Gastroesophageal sphincter (tissue), 4 donors: ENCODE data around the gene KCTD14. TPM values are rescaled to one million over a fixed set of nuclear protein-coding genes. Genes with fewer than 3 reads are reported as not detected.
A peak's percentile ranks its signal among the peaks of the same experiment; 100 is the strongest.
"Not testable (repeated sequence)": the region's sequence is repeated elsewhere in the genome, so short reads cannot be mapped to it uniquely, and the experiment has no call there.

Experiments
- ATAC-seq: fragments of 150-250 bp; one replicate; pipeline ENCODE4 v1.9.1; 2016; ENCODE audit warnings: mild to moderate bottlenecking, moderate library complexity
- H3K27ac ChIP-seq, 4 donors: fragments of 200-600 bp; sonication (generic) in 3 of 4; 1 replicate in 3 of 4; 2 replicates in 1 of 4; pipeline ENCODE4 v1.5.1; 2016 to 2019
- H3K27me3 ChIP-seq: fragments of 200-600 bp; sonication (generic); one replicate; pipeline ENCODE4 v1.5.1; 2019
- H3K36me3 ChIP-seq, 2 donors: fragments of 200-600 bp; sonication (generic); one replicate each; pipeline ENCODE4 v1.5.1; 2019; ENCODE audit warnings: control low read depth in 1 of 2
- H3K4me1 ChIP-seq, 3 donors: fragments of 200-600 bp; sonication (generic); 1 replicate in 2 of 3; 2 replicates in 1 of 3; pipeline ENCODE4 v1.5.1; 2016 to 2019; ENCODE audit warnings: control low read depth in 2 of 3
- H3K4me3 ChIP-seq, 2 donors: fragments of 200-600 bp; sonication (generic); one replicate each; pipeline ENCODE4 v1.5.1; 2019; ENCODE audit warnings: mild to moderate bottlenecking in 1 of 2, moderate library complexity in 1 of 2
- H3K9me3 ChIP-seq, 3 donors: fragments of 200-600 bp; sonication (generic); one replicate each; pipeline ENCODE4 v1.5.1; 2017 to 2019; ENCODE audit warnings: control low read depth in 2 of 3
- EP300 ChIP-seq: sonication (generic); formaldehyde crosslinking; IDR thresholded peaks from one replicate; pipeline ENCODE4 v1.6.1; 2017; ENCODE audit warnings: antibody characterized with exemption, mild to moderate bottlenecking
- POLR2A ChIP-seq, 2 donors: fragments of 450-650 bp; IDR thresholded peaks; one replicate each; pipeline ENCODE4 v1.6.1; 2017; ENCODE audit warnings: antibody characterized with exemption in 2 of 2, mild to moderate bottlenecking in 2 of 2, moderate library complexity in 1 of 2
- POLR2AphosphoS5 ChIP-seq: sonication (generic); formaldehyde crosslinking; IDR thresholded peaks from one replicate; pipeline ENCODE4 v1.6.1; 2017; ENCODE audit warnings: antibody characterized with exemption
- WGBS, 2 donors: methylation state at CpG; one replicate each; pipeline ENCODE4 v1.1.5; 2018; ENCODE audit warnings: low coverage in 1 of 2; 5-methylcytosine and 5-hydroxymethylcytosine counted together
- total RNA-seq, 4 donors: library from RNA; depleted of rRNA; stranded (reverse); fragments of >200 nt; gene quantifications; one replicate each; pipeline ENCODE4 v1.1.0, GENCODE V29; 2016
- TF ChIP-seq, protein P1 (sequence below), 4 experiments: fragments of 200-600 bp in 2 of 4; fragments of 450-650 bp in 2 of 4; sonication (generic) in 1 of 4; IDR thresholded peaks; one replicate each; pipeline ENCODE4 v1.5.1; 2017 to 2019; ENCODE audit warnings: antibody characterized with exemption in 4 of 4, mild to moderate bottlenecking in 2 of 4, moderate library complexity in 2 of 4

Gene KCTD14
- total RNA-seq, 4 donors from 2014 or later: 0.58 to 2.3 (median 1.4) TPM

DNA sequence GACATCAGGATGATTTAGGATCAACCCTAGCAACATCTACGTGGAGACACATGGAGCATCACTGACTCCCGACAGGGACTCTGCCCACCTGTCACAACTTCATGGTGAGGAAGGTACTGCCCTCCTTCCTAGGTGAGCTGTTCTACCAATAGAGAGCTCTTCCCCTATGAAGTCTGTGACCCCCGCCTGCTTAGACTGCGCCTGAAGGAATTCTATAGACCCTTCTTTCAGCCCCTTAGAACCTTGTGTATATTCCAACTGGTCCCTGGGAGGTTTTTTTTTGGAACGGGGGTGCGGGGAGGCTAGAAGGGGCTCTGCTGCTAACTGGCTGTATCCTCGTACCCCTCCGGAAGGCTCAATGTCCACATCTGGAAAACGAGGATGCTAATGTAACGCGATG is 29.2 kb downstream of the KCTD14 start:
- TF ChIP-seq EP300: no peak
- TF ChIP-seq, protein P1, sequence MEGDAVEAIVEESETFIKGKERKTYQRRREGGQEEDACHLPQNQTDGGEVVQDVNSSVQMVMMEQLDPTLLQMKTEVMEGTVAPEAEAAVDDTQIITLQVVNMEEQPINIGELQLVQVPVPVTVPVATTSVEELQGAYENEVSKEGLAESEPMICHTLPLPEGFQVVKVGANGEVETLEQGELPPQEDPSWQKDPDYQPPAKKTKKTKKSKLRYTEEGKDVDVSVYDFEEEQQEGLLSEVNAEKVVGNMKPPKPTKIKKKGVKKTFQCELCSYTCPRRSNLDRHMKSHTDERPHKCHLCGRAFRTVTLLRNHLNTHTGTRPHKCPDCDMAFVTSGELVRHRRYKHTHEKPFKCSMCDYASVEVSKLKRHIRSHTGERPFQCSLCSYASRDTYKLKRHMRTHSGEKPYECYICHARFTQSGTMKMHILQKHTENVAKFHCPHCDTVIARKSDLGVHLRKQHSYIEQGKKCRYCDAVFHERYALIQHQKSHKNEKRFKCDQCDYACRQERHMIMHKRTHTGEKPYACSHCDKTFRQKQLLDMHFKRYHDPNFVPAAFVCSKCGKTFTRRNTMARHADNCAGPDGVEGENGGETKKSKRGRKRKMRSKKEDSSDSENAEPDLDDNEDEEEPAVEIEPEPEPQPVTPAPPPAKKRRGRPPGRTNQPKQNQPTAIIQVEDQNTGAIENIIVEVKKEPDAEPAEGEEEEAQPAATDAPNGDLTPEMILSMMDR (IDR thresholded peaks at IDR 0.05): no peak
- TF ChIP-seq POLR2A (IDR thresholded peaks at IDR 0.05): no peak
- peaks cover 0 to 28% (median 5%) of the 10 kb centered on the region in 3 donors for H3K4me1 ChIP-seq
- 0 to 10% methylated on average over 8 to 9 of the region's 11 CpGs for WGBS, 2 donors
- H3K36me3 ChIP-seq: peaks cover 0 to 24% of the 10 kb centered on the region in 2 donors
- peak overlapping the region; percentile 55 to 70 for H3K4me3 ChIP-seq
- peak overlapping the region in 3 of 4 donors; percentile 83 to 90 (median 86) for H3K27ac ChIP-seq
- H3K9me3 ChIP-seq: no peaks in the 10 kb centered on the region
- no peak for ATAC-seq
- no peaks in the 10 kb centered on the region for H3K27me3 ChIP-seq

DNA sequence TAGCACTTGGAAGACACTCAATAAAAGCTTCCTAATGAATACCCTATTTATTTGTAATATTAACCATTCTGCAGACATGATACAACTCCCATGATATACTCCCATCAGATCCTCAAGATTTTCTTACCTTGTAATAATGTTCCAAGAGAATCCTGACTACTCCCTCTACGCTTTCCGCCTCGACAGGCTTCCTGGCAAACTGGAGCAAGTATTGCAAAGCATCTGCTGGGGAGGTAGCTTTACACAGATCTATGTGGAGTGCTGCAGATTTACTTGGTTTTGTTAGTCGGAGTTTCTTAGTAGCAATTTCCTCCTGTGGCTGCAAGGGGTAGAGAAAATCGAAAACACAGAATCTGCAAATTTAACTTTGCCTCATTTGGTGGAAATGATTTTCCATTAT is 32.1 kb downstream of the KCTD14 start:
- TF ChIP-seq, protein P1 (IDR thresholded peaks at IDR 0.05): no peak
- TF ChIP-seq POLR2A (IDR thresholded peaks at IDR 0.05): no peak
- H3K27ac ChIP-seq: no peak overlapping the region
- 87 to 90% methylated on average over 3 to 4 of the region's 5 CpGs for WGBS, 2 donors
- no peaks in the 10 kb centered on the region for H3K9me3 ChIP-seq
- peaks cover 0 to 53% of the 10 kb centered on the region in 2 donors for H3K36me3 ChIP-seq
- H3K27me3 ChIP-seq: no peaks in the 10 kb centered on the region
- H3K4me1 ChIP-seq: peaks cover 0 to 28% (median 5%) of the 10 kb centered on the region in 3 donors
- ATAC-seq: no peak
- H3K4me3 ChIP-seq: no peak overlapping the region

DNA sequence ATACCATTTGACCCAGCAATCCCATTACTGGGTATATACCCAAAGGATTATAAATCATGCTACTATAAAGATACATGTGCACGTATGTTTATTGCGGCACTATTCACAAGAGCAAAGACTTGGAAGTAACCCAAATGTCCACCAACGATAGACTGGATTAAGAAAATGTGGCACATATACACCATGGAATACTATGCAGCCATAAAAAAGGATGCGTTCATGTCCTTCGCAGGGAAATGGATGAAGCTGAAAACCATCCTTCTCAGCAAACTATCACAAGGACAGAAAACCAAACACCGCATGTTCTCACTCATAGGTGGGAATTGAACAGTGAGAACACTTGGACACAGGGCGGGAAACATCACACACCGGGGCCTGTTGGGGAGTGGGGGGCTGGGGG is 36.6 kb downstream of the KCTD14 start:
- 95 to 97% methylated on average over 3 to 8 of the region's 8 CpGs for WGBS, 2 donors
- H3K4me3 ChIP-seq, H3K4me1 ChIP-seq, H3K27ac ChIP-seq, H3K9me3 ChIP-seq, ATAC-seq, H3K27me3 ChIP-seq: not testable (repeated sequence)
- peaks cover 0 to 69% of the 10 kb centered on the region in 2 donors for H3K36me3 ChIP-seq

DNA sequence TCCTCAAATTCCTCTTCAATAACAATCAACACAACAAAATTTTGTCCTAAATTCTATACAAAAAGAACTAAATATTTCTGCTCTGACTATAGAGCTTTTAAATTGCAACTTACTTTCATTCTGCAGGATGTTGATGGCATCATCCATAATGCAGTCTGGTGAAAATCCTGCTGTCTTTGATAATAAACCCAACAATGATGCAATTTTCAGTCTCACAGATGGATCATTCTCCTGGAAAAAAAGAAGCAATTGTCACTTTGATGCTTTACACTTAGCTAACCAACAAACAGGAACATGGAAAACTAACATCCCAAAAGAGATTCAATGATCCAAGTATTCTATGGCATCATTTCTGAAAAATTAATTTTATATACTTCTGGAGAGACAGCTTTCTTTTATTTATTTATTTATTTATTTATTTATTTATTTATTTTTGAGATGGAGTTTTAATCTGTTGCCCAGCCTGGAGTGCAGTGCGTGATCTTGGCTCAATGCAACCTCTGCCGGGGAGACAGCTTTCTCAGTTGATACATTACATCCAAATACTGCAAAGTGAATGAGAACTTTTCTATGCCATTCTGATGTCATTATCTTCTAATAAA is 41.6 kb downstream of the KCTD14 start:
- no peak overlapping the region for H3K4me3 ChIP-seq
- no peak for ATAC-seq
- H3K27me3 ChIP-seq: no peaks in the 10 kb centered on the region
- H3K36me3 ChIP-seq: peaks cover 0 to 60% of the 10 kb centered on the region in 2 donors
- 84 to 93% methylated on average over 2 of the region's 2 CpGs for WGBS, 2 donors
- no peaks in the 10 kb centered on the region for H3K4me1 ChIP-seq
- H3K9me3 ChIP-seq: no peaks in the 10 kb centered on the region
- no peak overlapping the region for H3K27ac ChIP-seq
- TF ChIP-seq POLR2A (IDR thresholded peaks at IDR 0.05): no peak
- no peak for TF ChIP-seq POLR2AphosphoS5
- TF ChIP-seq EP300: no peak

DNA sequence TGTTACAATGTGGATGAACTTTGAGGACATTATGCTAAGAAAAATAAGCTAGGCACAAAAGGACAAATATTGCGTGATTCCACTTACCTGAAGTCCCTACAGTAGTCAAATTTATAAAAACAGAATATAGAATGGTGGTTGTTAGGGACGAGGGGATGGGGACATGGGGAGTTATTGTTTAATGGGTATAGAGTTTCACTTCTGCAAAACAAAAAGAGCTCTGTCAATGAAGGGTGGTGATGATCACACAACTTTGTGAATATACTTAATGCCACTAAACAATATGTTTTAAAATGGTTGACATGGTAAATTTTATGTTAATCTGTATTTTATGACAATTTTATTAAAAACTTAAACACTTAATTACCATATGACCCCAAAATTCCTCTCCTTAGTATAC is 54.7 kb downstream of the KCTD14 start:
- no peak overlapping the region for H3K27ac ChIP-seq
- no peaks in the 10 kb centered on the region for H3K4me1 ChIP-seq
- no peak for ATAC-seq
- no peak for TF ChIP-seq POLR2A (IDR thresholded peaks at IDR 0.05)
- TF ChIP-seq, protein P1 (IDR thresholded peaks at IDR 0.05): no peak
- TF ChIP-seq POLR2AphosphoS5: no peak
- TF ChIP-seq EP300: no peak
- no peaks in the 10 kb centered on the region for H3K9me3 ChIP-seq
- H3K36me3 ChIP-seq: peaks cover 0 to 18% of the 10 kb centered on the region in 2 donors
- no peak overlapping the region for H3K4me3 ChIP-seq
- WGBS, 2 donors: 88 to 93% methylated on average over 2 of the region's 2 CpGs
- H3K27me3 ChIP-seq: no peaks in the 10 kb centered on the region

DNA sequence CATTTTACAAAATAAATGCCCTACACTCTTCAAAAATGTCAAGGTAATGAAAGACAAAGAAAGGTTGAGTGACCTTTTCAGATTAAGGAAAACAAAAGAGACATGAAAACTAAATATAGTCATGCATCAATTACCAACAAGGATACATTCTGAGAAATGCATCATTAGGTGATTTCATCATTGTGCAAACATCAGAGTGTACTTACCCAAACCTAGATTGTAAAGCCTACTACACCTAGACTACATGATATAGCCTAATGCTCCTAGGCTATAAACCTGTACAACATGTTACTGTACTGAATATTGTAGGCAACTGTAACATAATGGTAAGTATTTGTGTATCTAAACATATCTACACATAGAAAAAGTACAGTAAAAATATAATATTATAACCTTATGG is 55.3 kb downstream of the KCTD14 start:
- no peaks in the 10 kb centered on the region for H3K4me1 ChIP-seq
- peaks cover 0 to 18% of the 10 kb centered on the region in 2 donors for H3K36me3 ChIP-seq
- no peak overlapping the region for H3K27ac ChIP-seq
- no peak overlapping the region for H3K4me3 ChIP-seq
- no peaks in the 10 kb centered on the region for H3K27me3 ChIP-seq
- TF ChIP-seq POLR2AphosphoS5 (no peak), POLR2A (IDR thresholded peaks at IDR 0.05) (no peak), EP300 (no peak)
- TF ChIP-seq, protein P1 (IDR thresholded peaks at IDR 0.05): no peak
- ATAC-seq: no peak
- no peaks in the 10 kb centered on the region for H3K9me3 ChIP-seq
